K562 (cell line): ENCODE data around the gene EXTL1. TPM values are rescaled to one million over a fixed set of nuclear protein-coding genes. Genes with fewer than 3 reads are reported as not detected.

ENCODE experiments used
- BRD9 ChIP-seq: fragments of 450-650 bp; IDR thresholded peaks from 2 replicates; pipeline ENCODE4 v1.6.1; 2018; ENCODE audit warnings: low read depth; ENCODE audit not compliant: partially characterized antibody
- CBFA2T2 ChIP-seq: fragments of 450-650 bp; conservative IDR thresholded peaks from 2 replicates; pipeline ENCODE4 v1.6.1; 2017; ENCODE audit warnings: mild to moderate bottlenecking
- FOXA3 ChIP-seq, 2 experiments: fragments of 450-650 bp in 1 of 2; sonication (generic) in 1 of 2; formaldehyde crosslinking; IDR thresholded peaks in 1 of 2; conservative IDR thresholded peaks in 1 of 2; 2 replicates each; pipeline versions ENCODE4 v1.4.0 to v1.8.0; 2020 to 2022; ENCODE audit warnings: mild to moderate bottlenecking in 2 of 2, missing genetic modification reagents in 1 of 2
- HDGF ChIP-seq: fragments of 450-650 bp; IDR thresholded peaks from 2 replicates; pipeline ENCODE4 v1.6.1; 2016
- MYNN ChIP-seq, 2 experiments: sonication (generic); formaldehyde crosslinking in 1 of 2; IDR thresholded peaks; 2 replicates each; pipeline versions ENCODE4 v1.5.0 to v1.6.1; 2016 to 2020; ENCODE audit warnings: antibody characterized with exemption in 1 of 2, missing genetic modification reagents in 1 of 2
- POU5F1 ChIP-seq: fragments of 150-350 bp; IDR thresholded peaks from 2 replicates; pipeline ENCODE4 v1.6.1; 2014; ENCODE audit warnings: borderline replicate concordance, low read length, low read depth, mild to moderate bottlenecking; ENCODE audit not compliant: partially characterized antibody
- RB1 ChIP-seq: fragments of 450-650 bp; IDR thresholded peaks from 2 replicates; pipeline ENCODE4 v1.6.1; 2017; ENCODE audit warnings: low read depth, mild to moderate bottlenecking
- SMARCA4 ChIP-seq: fragments of 450-650 bp; IDR thresholded peaks from 2 replicates; pipeline ENCODE4 v1.6.1; 2016
- STAT5B ChIP-seq: fragments of 250-450 bp; sonication (Bioruptor Pico); IDR thresholded peaks from 2 replicates; pipeline ENCODE4 v1.8.0; 2021; ENCODE audit warnings: mild to moderate bottlenecking, inconsistent platforms
- TRIM24 ChIP-seq, 2 experiments: fragments of 450-650 bp; IDR thresholded peaks; 2 replicates each; pipeline ENCODE4 v1.6.1; 2016
- XRCC5 ChIP-seq: fragments of 200-400 bp; formaldehyde crosslinking; IDR thresholded peaks from 2 replicates; pipeline ENCODE4 v1.6.1; 2017; ENCODE audit warnings: low read depth, mild to moderate bottlenecking, low read length
- ZFP30 ChIP-seq: fragments of 250-450 bp; sonication (Bioruptor Pico); IDR thresholded peaks from 2 replicates; pipeline ENCODE4 v1.8.0; 2022; ENCODE audit warnings: moderate library complexity, mild to moderate bottlenecking, inconsistent platforms, borderline replicate concordance
- ZNF133 ChIP-seq: fragments of 250-450 bp; sonication (Bioruptor Pico); IDR thresholded peaks from 2 replicates; pipeline ENCODE4 v1.4.0; 2020; ENCODE audit warnings: mild to moderate bottlenecking
- ZNF224 ChIP-seq: sonication (generic); formaldehyde crosslinking; IDR thresholded peaks from 2 replicates; pipeline ENCODE4 v1.8.0; 2022; ENCODE audit warnings: mild to moderate bottlenecking, missing genetic modification reagents
- polyA plus RNA-seq, 8 experiments: library from polyadenylated mRNA; depleted of rRNA in 4 of 8; stranded (reverse) in 5 of 8; unstranded in 3 of 8; fragments of >200 nt; fragmentation: Nextera tagmentation in 2 of 8; fragmentation: Illumina TruSeq in 1 of 8; extraction: Ambion mirVana in 2 of 8; extraction: Trizol in 1 of 8; gene quantifications; 2 replicates each; pipeline versions ENCODE4 v1.2.1 to v1.2.3, GENCODE V29; 2011 to 2014; ENCODE audit warnings: inconsistent platforms in 1 of 8, missing spikeins in 1 of 8
- total RNA-seq, 7 experiments: library from RNA; depleted of rRNA in 6 of 7; stranded (reverse); fragments of >200 nt in 6 of 7; fragmentation: Illumina TruSeq in 2 of 7; extraction: Trizol in 2 of 7; gene quantifications; 2 replicates each; pipeline versions ENCODE4 v1.2.1 to v1.2.3, GENCODE V29; 2011 to 2021; ENCODE audit warnings: low replicate concordance in 1 of 7
- TF ChIP-seq, protein P1 (sequence below), 2 experiments: fragments of 450-650 bp; IDR thresholded peaks; 2 replicates each; pipeline ENCODE4 v1.6.1; 2018; ENCODE audit warnings: mild to moderate bottlenecking in 2 of 2, low read depth in 1 of 2; ENCODE audit not compliant: partially characterized antibody in 2 of 2
- TF ChIP-seq, protein P2 (sequence below): conservative IDR thresholded peaks from 2 replicates; pipeline ENCODE4 v1.6.1; 2011; ENCODE audit warnings: low read depth, mild to moderate bottlenecking, low read length; ENCODE audit not compliant: control insufficient read depth
- TF ChIP-seq, protein P3 (sequence below): fragments of 450-650 bp; IDR thresholded peaks from 2 replicates; pipeline ENCODE4 v1.6.1; 2016; ENCODE audit warnings: mild to moderate bottlenecking
- TF ChIP-seq, protein P4 (sequence below): fragments of 450-650 bp; formaldehyde crosslinking; IDR thresholded peaks from 2 replicates; pipeline ENCODE4 v1.4.0; 2020; ENCODE audit warnings: mild to moderate bottlenecking, moderate library complexity

Gene EXTL1
- total and polyA plus RNA-seq, 9 of the 15 experiments (the other 6 are each of a cell fraction or from before 2014, with no cell fraction given): 0.04 to 0.23 (median 0.08) TPM; not detected in 3

DNA sequence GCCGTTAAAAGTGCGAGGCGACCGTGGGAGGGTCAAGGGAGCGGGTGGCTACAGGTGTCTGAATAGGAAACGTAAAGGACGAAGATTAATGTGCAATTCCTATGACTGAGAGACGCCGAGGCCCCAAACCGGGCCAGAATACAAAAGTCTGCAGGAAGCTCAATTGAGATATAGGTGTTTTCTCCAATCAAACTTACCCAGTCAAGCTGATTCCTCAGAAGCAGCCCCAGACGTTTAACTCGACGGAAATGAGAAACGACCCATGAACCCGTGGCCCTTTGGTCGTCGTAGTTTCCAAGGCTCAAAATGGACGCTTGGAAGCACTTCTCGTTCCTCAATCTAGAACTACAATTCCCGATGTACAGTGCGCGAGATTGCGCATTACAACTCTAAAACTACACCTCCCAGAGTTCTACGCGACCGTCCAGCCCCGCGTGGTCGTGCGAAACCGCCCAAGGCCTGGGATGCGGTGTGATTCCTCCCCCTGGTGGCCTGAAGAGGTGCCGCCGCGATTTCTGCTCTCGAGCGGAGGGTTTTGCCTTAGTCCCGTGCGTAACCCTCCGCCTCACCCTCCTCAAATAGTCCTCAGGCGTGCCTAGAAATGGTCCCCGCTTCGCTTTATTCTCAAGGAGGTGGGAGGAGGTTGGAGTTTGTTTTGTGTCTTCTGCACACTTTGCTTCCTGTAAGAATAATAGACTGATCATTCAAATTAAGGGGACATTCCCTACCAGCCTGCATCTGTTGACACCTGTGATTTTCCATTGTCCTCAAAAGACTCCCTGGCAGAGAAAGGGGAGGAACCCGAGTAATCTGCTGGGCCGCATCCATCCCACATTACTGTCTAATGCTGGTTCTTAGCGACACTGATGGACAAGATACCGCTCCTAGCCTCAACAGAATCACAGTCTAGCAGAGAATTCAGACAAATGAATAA is 23.5 kb upstream of the EXTL1 start, which contains the start of gene PAFAH2 (continued):
- TF ChIP-seq, protein P1, sequence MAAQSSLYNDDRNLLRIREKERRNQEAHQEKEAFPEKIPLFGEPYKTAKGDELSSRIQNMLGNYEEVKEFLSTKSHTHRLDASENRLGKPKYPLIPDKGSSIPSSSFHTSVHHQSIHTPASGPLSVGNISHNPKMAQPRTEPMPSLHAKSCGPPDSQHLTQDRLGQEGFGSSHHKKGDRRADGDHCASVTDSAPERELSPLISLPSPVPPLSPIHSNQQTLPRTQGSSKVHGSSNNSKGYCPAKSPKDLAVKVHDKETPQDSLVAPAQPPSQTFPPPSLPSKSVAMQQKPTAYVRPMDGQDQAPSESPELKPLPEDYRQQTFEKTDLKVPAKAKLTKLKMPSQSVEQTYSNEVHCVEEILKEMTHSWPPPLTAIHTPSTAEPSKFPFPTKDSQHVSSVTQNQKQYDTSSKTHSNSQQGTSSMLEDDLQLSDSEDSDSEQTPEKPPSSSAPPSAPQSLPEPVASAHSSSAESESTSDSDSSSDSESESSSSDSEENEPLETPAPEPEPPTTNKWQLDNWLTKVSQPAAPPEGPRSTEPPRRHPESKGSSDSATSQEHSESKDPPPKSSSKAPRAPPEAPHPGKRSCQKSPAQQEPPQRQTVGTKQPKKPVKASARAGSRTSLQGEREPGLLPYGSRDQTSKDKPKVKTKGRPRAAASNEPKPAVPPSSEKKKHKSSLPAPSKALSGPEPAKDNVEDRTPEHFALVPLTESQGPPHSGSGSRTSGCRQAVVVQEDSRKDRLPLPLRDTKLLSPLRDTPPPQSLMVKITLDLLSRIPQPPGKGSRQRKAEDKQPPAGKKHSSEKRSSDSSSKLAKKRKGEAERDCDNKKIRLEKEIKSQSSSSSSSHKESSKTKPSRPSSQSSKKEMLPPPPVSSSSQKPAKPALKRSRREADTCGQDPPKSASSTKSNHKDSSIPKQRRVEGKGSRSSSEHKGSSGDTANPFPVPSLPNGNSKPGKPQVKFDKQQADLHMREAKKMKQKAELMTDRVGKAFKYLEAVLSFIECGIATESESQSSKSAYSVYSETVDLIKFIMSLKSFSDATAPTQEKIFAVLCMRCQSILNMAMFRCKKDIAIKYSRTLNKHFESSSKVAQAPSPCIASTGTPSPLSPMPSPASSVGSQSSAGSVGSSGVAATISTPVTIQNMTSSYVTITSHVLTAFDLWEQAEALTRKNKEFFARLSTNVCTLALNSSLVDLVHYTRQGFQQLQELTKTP (IDR thresholded peaks at IDR 0.05; ENCODE audit: low read depth in 1 of 2, partially characterized antibody in 2 of 2): peak; percentile 89 to 100
- TF ChIP-seq BRD9 (peak; percentile 77), ZFP30 (CRISPR knock-in tag) (no peak), HDGF (peak; percentile 95; the same call in 1 of the 2 replicates), POU5F1 (peak; percentile 98), SMARCA4 (peak; percentile 67), STAT5B (CRISPR knock-in tag) (no peak), XRCC5 (peak; percentile 100), FOXA3 (CRISPR knock-in tag; conservative IDR thresholded peaks at IDR 0.05 in 1 of 2, IDR thresholded peaks at IDR 0.05 in 1 of 2) (peak in 1 of 2 experiments; percentile 30; a peak in 1 of 4 replicates), CBFA2T2 (peak; percentile 46), ZNF133 (CRISPR knock-in tag) (no peak), MYNN (IDR thresholded peaks at IDR 0.05) (peak; percentile 88), MYNN (CRISPR knock-in tag; IDR thresholded peaks at IDR 0.05) (no peak), RB1 (peak; percentile 99), ZNF224 (no peak), TRIM24 (IDR thresholded peaks at IDR 0.05) (peak; percentile 67 to 83; a peak in 3 of 4 replicates)
- TF ChIP-seq, protein P2, sequence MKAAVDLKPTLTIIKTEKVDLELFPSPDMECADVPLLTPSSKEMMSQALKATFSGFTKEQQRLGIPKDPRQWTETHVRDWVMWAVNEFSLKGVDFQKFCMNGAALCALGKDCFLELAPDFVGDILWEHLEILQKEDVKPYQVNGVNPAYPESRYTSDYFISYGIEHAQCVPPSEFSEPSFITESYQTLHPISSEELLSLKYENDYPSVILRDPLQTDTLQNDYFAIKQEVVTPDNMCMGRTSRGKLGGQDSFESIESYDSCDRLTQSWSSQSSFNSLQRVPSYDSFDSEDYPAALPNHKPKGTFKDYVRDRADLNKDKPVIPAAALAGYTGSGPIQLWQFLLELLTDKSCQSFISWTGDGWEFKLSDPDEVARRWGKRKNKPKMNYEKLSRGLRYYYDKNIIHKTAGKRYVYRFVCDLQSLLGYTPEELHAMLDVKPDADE: peak; percentile 100
- TF ChIP-seq, protein P3, sequence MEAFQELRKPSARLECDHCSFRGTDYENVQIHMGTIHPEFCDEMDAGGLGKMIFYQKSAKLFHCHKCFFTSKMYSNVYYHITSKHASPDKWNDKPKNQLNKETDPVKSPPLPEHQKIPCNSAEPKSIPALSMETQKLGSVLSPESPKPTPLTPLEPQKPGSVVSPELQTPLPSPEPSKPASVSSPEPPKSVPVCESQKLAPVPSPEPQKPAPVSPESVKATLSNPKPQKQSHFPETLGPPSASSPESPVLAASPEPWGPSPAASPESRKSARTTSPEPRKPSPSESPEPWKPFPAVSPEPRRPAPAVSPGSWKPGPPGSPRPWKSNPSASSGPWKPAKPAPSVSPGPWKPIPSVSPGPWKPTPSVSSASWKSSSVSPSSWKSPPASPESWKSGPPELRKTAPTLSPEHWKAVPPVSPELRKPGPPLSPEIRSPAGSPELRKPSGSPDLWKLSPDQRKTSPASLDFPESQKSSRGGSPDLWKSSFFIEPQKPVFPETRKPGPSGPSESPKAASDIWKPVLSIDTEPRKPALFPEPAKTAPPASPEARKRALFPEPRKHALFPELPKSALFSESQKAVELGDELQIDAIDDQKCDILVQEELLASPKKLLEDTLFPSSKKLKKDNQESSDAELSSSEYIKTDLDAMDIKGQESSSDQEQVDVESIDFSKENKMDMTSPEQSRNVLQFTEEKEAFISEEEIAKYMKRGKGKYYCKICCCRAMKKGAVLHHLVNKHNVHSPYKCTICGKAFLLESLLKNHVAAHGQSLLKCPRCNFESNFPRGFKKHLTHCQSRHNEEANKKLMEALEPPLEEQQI: peak; percentile 95; the same call in 1 of the 2 replicates
- TF ChIP-seq, protein P4, sequence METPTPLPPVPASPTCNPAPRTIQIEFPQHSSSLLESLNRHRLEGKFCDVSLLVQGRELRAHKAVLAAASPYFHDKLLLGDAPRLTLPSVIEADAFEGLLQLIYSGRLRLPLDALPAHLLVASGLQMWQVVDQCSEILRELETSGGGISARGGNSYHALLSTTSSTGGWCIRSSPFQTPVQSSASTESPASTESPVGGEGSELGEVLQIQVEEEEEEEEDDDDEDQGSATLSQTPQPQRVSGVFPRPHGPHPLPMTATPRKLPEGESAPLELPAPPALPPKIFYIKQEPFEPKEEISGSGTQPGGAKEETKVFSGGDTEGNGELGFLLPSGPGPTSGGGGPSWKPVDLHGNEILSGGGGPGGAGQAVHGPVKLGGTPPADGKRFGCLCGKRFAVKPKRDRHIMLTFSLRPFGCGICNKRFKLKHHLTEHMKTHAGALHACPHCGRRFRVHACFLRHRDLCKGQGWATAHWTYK (CRISPR knock-in tag): peak; percentile 75
